Sigmoid colon (tissue), 4 donors: ENCODE measurements around the gene OR56B1.

ENCODE experiments used
- CTCF ChIP-seq, 4 experiments: fragments of 450-650 bp in 3 of 4; fragments of 200-600 bp in 1 of 4; IDR thresholded peaks; one replicate each; pipeline ENCODE4 v1.5.1; 2016 to 2019; ENCODE audit warnings: antibody characterized with exemption in 4 of 4, mild to moderate bottlenecking in 3 of 4, moderate library complexity in 2 of 4
- EP300 ChIP-seq, 4 donors: sonication (generic); formaldehyde crosslinking; IDR thresholded peaks; one replicate each; pipeline ENCODE4 v1.6.1; 2017; ENCODE audit warnings: antibody characterized with exemption in 4 of 4
- POLR2A ChIP-seq, 2 donors: fragments of 450-650 bp; IDR thresholded peaks; one replicate each; pipeline ENCODE4 v1.6.1; 2016; ENCODE audit warnings: antibody characterized with exemption in 2 of 2, mild to moderate bottlenecking in 2 of 2, moderate library complexity in 2 of 2
- POLR2AphosphoS5 ChIP-seq, 4 donors: sonication (generic); formaldehyde crosslinking; IDR thresholded peaks; one replicate each; pipeline ENCODE4 v1.6.1; 2017; ENCODE audit warnings: antibody characterized with exemption in 4 of 4

- TF ChIP-seq CTCF (IDR thresholded peaks at IDR 0.05) (no peak), EP300 (IDR thresholded peaks at IDR 0.05) (no peak), POLR2A (IDR thresholded peaks at IDR 0.05) (no peak), POLR2AphosphoS5 (IDR thresholded peaks at IDR 0.05) (no peak)
Observed at GRCh38 chr11:5746614-5747013, 10.4 kb downstream of the OR56B1 start.
